Loucy (cell line): ENCODE data around the gene CEP128.

ENCODE experiments used
- H2AFZ ChIP-seq: fragments of 200-600 bp; sonication (generic); 2 replicates; pipeline ENCODE4 v1.6.0; 2016; ENCODE audit warnings: antibody characterized with exemption, mild to moderate bottlenecking, low read length, moderate library complexity
- H3F3A ChIP-seq: fragments of 200-600 bp; 2 replicates; pipeline ENCODE4 v1.6.0; 2016; ENCODE audit warnings: antibody characterized with exemption, low read depth, mild to moderate bottlenecking
- H3K27me3 ChIP-seq: fragments of 200-600 bp; sonication (generic); 2 replicates; pipeline ENCODE4 v1.6.1; 2014; ENCODE audit warnings: low read length, mild to moderate bottlenecking; ENCODE audit not compliant: insufficient read depth, poor library complexity, severe bottlenecking
- H3K36me3 ChIP-seq: fragments of 200-600 bp; sonication (generic); 2 replicates; pipeline ENCODE4 v1.6.1; 2016; ENCODE audit warnings: low read length; ENCODE audit not compliant: insufficient read depth
- H3K4me1 ChIP-seq: fragments of 200-600 bp; sonication (generic); 2 replicates; pipeline ENCODE4 v1.5.1; 2014; ENCODE audit warnings: low read length, mild to moderate bottlenecking; ENCODE audit not compliant: insufficient read depth, poor library complexity, severe bottlenecking
- H3K4me2 ChIP-seq: fragments of 200-600 bp; sonication (generic); 2 replicates; pipeline ENCODE4 v1.6.0; 2014; ENCODE audit warnings: antibody characterized with exemption, low read length, low read depth, mild to moderate bottlenecking; ENCODE audit not compliant: poor library complexity, severe bottlenecking
- H3K4me3 ChIP-seq: fragments of 200-600 bp; sonication (generic); 2 replicates; pipeline ENCODE4 v1.5.1; 2014; ENCODE audit warnings: low read length, mild to moderate bottlenecking, mixed read lengths; ENCODE audit not compliant: poor library complexity, severe bottlenecking
- H3K79me2 ChIP-seq: fragments of 200-600 bp; sonication (generic); 2 replicates; pipeline ENCODE4 v1.6.1; 2014; ENCODE audit warnings: low read length; ENCODE audit not compliant: insufficient read depth
- H3K9ac ChIP-seq: fragments of 200-600 bp; sonication (generic); 2 replicates; pipeline ENCODE4 v1.6.0; 2014; ENCODE audit warnings: mild to moderate bottlenecking, low read depth, low read length, moderate library complexity; ENCODE audit not compliant: poor library complexity, severe bottlenecking
- H3K9me2 ChIP-seq: fragments of 200-600 bp; sonication (generic); replicated peaks from 2 replicates; pipeline ENCODE4 v1.6.1; 2016; ENCODE audit warnings: low read depth, low read length, mixed read lengths
- H3K9me3 ChIP-seq: fragments of 200-600 bp; sonication (generic); 2 replicates; pipeline ENCODE4 v1.6.1; 2014; ENCODE audit warnings: mild to moderate bottlenecking, antibody characterized with exemption, low read length, low read depth; ENCODE audit not compliant: insufficient read depth
- H4K20me1 ChIP-seq: fragments of 200-600 bp; sonication (generic); 2 replicates; pipeline ENCODE4 v1.6.0; 2014; ENCODE audit warnings: antibody characterized with exemption, low read length, mild to moderate bottlenecking; ENCODE audit not compliant: insufficient read depth, poor library complexity, severe bottlenecking
- EZH2phosphoT487 ChIP-seq: fragments of 200-600 bp; IDR thresholded peaks from 2 replicates; pipeline ENCODE4 v1.6.1; 2018; ENCODE audit warnings: antibody characterized with exemption, mild to moderate bottlenecking, moderate library complexity, borderline replicate concordance
- TF ChIP-seq, protein P1 (sequence below): fragments of 200-600 bp; sonication (generic); conservative IDR thresholded peaks from 2 replicates; pipeline ENCODE4 v1.5.1; 2014; ENCODE audit warnings: mild to moderate bottlenecking, antibody characterized with exemption, low read length

Gene CEP128

GRCh38 chr14:80776657-80777056, 164.9 kb downstream of the CEP128 start:
- Histone ChIP-seq H4K20me1 (no peaks in the 10 kb centered on the region), H3K4me1 (peaks cover 3% of the 10 kb centered on the region), H3F3A (no peaks in the 10 kb centered on the region), H3K4me3 (no peak overlapping the region), H3K9ac (no peak overlapping the region), H3K36me3 (no peaks in the 10 kb centered on the region), H3K9me3 (no peaks in the 10 kb centered on the region), H2AFZ (no peak overlapping the region), H3K79me2 (no peaks in the 10 kb centered on the region), H3K4me2 (no peak overlapping the region), H3K9me2 (no peaks in the 10 kb centered on the region), H3K27me3 (no peaks in the 10 kb centered on the region)
- TF ChIP-seq, protein P1, sequence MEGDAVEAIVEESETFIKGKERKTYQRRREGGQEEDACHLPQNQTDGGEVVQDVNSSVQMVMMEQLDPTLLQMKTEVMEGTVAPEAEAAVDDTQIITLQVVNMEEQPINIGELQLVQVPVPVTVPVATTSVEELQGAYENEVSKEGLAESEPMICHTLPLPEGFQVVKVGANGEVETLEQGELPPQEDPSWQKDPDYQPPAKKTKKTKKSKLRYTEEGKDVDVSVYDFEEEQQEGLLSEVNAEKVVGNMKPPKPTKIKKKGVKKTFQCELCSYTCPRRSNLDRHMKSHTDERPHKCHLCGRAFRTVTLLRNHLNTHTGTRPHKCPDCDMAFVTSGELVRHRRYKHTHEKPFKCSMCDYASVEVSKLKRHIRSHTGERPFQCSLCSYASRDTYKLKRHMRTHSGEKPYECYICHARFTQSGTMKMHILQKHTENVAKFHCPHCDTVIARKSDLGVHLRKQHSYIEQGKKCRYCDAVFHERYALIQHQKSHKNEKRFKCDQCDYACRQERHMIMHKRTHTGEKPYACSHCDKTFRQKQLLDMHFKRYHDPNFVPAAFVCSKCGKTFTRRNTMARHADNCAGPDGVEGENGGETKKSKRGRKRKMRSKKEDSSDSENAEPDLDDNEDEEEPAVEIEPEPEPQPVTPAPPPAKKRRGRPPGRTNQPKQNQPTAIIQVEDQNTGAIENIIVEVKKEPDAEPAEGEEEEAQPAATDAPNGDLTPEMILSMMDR, result no peak
- no peak for TF ChIP-seq EZH2phosphoT487

DNA sequence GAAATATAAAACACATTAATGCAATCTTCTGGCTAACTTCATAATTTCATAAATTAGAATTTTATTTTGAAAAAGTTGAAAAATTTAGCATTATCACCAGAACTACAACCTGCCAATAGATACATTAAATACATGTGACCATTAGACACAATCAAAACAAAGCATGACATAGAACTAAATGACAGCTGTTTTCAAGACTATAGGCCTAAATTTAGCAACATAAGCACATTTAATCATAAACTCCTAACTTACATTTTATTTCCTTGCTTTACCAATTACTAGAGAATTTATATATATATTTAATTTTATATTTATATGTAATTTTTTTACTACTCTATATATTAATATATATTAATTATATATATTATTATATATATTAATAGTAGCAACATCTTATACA, 165.4 kb downstream of the CEP128 start:
- Histone ChIP-seq H3K79me2 (no peaks in the 10 kb centered on the region), H3K36me3 (no peaks in the 10 kb centered on the region), H4K20me1 (no peaks in the 10 kb centered on the region), H3K9me3 (no peaks in the 10 kb centered on the region), H3K9me2 (no peaks in the 10 kb centered on the region), H3K9ac (no peak overlapping the region), H3F3A (no peaks in the 10 kb centered on the region), H3K4me3 (no peak overlapping the region), H2AFZ (no peak overlapping the region), H3K4me2 (no peak overlapping the region), H3K27me3 (no peaks in the 10 kb centered on the region), H3K4me1 (peaks cover 3% of the 10 kb centered on the region)
- TF ChIP-seq, protein P1, result no peak
- TF ChIP-seq EZH2phosphoT487, result no peak

- Histone ChIP-seq H3K9me2 (no peaks in the 10 kb centered on the region), H3K4me3 (no peak overlapping the region), H3K9me3 (no peaks in the 10 kb centered on the region), H3F3A (no peaks in the 10 kb centered on the region; the same call in 1 of the 2 replicates), H3K36me3 (no peaks in the 10 kb centered on the region), H3K79me2 (no peaks in the 10 kb centered on the region), H3K9ac (no peak overlapping the region), H4K20me1 (no peaks in the 10 kb centered on the region), H2AFZ (no peak overlapping the region), H3K4me2 (no peak overlapping the region), H3K4me1 (no peaks in the 10 kb centered on the region), H3K27me3 (no peaks in the 10 kb centered on the region)
- no peak for TF ChIP-seq EZH2phosphoT487
- TF ChIP-seq, protein P1, result no peak
Measured at GRCh38 chr14:80772504-80772903, 169.0 kb downstream of the CEP128 start.
